Vagina (tissue), 2 donors: ENCODE results near the gene B4GALT5. TPM values are rescaled to one million over a fixed set of nuclear protein-coding genes. Genes with fewer than 3 reads are reported as not detected.
A peak's percentile ranks its signal among the peaks of the same experiment; 100 is the strongest.

Experiments used
- DNase-seq, 2 donors: peaks; one replicate each; pipeline ENCODE4 v3.0.0-alpha.2; 2017; ENCODE audit errors: extremely low spot score in 2 of 2
- H3K27ac ChIP-seq: fragments of 200-600 bp; sonication (generic); one replicate; pipeline ENCODE4 v1.5.1; 2019
- H3K27me3 ChIP-seq: fragments of 200-600 bp; sonication (generic); one replicate; pipeline ENCODE4 v1.5.1; 2019
- H3K36me3 ChIP-seq, 2 donors: fragments of 200-600 bp; sonication (generic); one replicate each; pipeline ENCODE4 v1.5.1; 2017 to 2019
- H3K4me1 ChIP-seq: fragments of 200-600 bp; sonication (generic); one replicate; pipeline ENCODE4 v1.5.1; 2019
- H3K4me3 ChIP-seq, 2 donors: fragments of 200-600 bp; sonication (generic); 1 replicate in 1 of 2; 2 replicates in 1 of 2; pipeline ENCODE4 v1.5.1; 2016 to 2019
- H3K9me3 ChIP-seq: fragments of 200-600 bp; sonication (generic); one replicate; pipeline ENCODE4 v1.5.1; 2019
- POLR2A ChIP-seq, 2 donors: fragments of 450-650 bp; IDR thresholded peaks; one replicate each; pipeline ENCODE4 v1.6.1; 2017; ENCODE audit warnings: antibody characterized with exemption in 2 of 2, mild to moderate bottlenecking in 2 of 2, moderate library complexity in 2 of 2
- POLR2AphosphoS5 ChIP-seq, 2 donors: sonication (generic); formaldehyde crosslinking; IDR thresholded peaks; one replicate each; pipeline ENCODE4 v1.9.0; 2017; ENCODE audit warnings: antibody characterized with exemption in 2 of 2, mild to moderate bottlenecking in 2 of 2, low read depth in 1 of 2; ENCODE audit not compliant: insufficient read depth in 1 of 2
- intact Hi-C: fragments of 100-400 bp; cut with DNase I; formaldehyde crosslinking; loops from one replicate; pipeline ENCODE4 v1.15.1; 2023
- total RNA-seq: library from RNA; depleted of rRNA; stranded (reverse); fragments of >200 nt; gene quantifications from one replicate; pipeline ENCODE4 v1.2.3, GENCODE V29; 2016
- TF ChIP-seq, protein P1 (sequence below), 3 experiments: fragments of 450-650 bp in 2 of 3; fragments of 200-600 bp in 1 of 3; sonication (generic) in 1 of 3; IDR thresholded peaks; one replicate each; pipeline ENCODE4 v1.5.1; 2017 to 2019; ENCODE audit warnings: antibody characterized with exemption in 3 of 3, mild to moderate bottlenecking in 2 of 3, moderate library complexity in 2 of 3

The B4GALT5 gene
- total RNA-seq, 1 donor from 2014 or later, result 17.9 TPM

DNA sequence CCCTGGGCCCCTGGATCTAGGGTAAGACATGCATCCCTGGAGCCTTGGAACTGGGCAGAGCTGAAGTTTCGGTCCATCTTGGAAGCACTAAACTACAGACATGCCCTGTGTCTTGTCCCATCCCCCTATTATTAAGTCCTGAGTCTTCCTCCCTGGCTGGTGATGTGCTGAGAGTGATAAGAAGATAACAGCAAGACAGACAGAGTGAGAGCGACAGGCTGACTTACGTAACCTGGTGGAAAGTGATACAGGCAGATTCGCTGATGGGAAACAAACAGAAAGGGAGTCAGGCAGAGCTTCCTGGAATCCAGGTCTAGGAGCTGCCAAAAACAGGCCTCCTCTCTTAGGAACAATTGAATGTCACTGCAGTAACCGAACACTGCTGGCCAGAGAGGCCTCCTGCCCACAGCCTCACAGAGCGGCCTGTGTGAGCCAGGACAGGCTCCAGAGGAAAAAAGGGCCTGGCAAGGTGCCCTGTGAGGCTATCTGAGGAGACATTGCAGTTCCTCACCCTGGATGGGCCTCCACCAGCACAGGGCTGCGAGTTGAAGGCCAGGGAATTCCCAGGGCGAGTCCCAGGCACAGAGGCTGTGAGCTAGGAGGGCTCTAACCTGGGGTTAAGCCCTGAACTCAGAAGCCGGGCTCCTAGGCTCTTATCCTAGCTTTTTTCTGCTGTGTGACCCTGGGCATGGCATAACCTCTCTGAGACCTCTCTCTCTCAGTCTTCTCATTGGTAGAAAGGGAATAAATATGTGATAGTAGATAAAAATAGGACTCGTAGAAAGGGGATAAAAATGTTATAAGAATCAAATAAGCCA lies 34.2 kb upstream of the B4GALT5 start:
- Histone ChIP-seq H3K36me3 (no peaks in the 10 kb centered on the region), H3K4me3 (no peak overlapping the region), H3K27me3 (no peaks in the 10 kb centered on the region), H3K9me3 (no peaks in the 10 kb centered on the region), H3K4me1 (peaks cover 18% of the 10 kb centered on the region), H3K27ac (peak overlapping the region; percentile 56)
- no peak for TF ChIP-seq POLR2A (IDR thresholded peaks at IDR 0.05)
- peak; percentile 9 to 65 for TF ChIP-seq POLR2AphosphoS5 (IDR thresholded peaks at IDR 0.05; ENCODE audit: insufficient read depth in 1 of 2, low read depth in 1 of 2)
- DNase-seq, result peak in 1 of 2 donors; percentile 93
- intact Hi-C loops, result no loop called here

DNA sequence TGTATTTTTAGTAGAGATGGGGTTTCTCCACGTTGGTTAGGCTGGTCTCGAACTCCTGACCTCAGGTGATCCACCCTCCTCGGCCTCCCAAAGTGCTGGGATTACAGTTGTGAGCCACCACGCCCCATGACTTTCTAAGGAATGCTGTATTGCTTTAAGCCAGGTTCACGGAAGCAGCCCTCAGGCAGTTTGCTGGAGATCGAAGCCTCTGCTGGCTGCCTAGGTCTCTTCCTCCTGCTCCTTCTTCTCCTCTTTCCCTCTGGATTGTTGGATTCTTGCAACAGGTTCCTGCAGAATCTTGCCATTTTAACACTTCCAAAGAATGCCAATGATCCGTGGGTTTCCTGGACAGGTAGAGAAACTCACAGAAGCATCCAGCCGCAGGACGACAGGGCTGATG lies 29.3 kb upstream of the B4GALT5 start:
- intact Hi-C loops, result no loop called here
- TF ChIP-seq, protein P1, sequence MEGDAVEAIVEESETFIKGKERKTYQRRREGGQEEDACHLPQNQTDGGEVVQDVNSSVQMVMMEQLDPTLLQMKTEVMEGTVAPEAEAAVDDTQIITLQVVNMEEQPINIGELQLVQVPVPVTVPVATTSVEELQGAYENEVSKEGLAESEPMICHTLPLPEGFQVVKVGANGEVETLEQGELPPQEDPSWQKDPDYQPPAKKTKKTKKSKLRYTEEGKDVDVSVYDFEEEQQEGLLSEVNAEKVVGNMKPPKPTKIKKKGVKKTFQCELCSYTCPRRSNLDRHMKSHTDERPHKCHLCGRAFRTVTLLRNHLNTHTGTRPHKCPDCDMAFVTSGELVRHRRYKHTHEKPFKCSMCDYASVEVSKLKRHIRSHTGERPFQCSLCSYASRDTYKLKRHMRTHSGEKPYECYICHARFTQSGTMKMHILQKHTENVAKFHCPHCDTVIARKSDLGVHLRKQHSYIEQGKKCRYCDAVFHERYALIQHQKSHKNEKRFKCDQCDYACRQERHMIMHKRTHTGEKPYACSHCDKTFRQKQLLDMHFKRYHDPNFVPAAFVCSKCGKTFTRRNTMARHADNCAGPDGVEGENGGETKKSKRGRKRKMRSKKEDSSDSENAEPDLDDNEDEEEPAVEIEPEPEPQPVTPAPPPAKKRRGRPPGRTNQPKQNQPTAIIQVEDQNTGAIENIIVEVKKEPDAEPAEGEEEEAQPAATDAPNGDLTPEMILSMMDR (IDR thresholded peaks at IDR 0.05), result no peak
- TF ChIP-seq POLR2AphosphoS5 (IDR thresholded peaks at IDR 0.05; ENCODE audit: insufficient read depth in 1 of 2, low read depth in 1 of 2) (no peak), POLR2A (IDR thresholded peaks at IDR 0.05) (no peak)
- no peak for DNase-seq

DNA sequence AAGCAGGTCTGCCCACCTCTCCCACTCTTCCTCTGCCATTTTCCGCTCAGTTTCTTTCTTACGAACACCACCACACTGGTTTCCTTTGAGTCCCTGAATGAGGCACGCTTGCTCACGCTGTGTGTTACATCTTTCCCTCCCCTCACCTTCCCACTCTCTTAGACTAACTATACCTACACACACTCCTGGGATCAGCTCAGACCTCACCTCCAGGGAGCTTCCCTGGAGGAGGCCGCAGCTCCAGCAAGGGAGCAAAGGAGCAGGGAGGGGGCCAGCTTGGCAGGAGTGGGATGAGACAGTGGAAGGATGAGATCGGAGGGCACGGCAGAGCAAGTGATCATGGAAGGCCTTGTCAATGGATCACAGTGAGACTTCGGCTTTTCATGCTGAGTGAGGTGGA lies 28.3 kb upstream of the B4GALT5 start:
- DNase-seq, result no peak
- no peak overlapping the region for H3K27ac ChIP-seq
- H3K36me3 ChIP-seq, result no peaks in the 10 kb centered on the region
- H3K27me3 ChIP-seq, result no peaks in the 10 kb centered on the region
- H3K9me3 ChIP-seq, result no peaks in the 10 kb centered on the region
- intact Hi-C loops, result no loop called here
- TF ChIP-seq, protein P1 (IDR thresholded peaks at IDR 0.05), result no peak
- TF ChIP-seq POLR2A (IDR thresholded peaks at IDR 0.05) (no peak), POLR2AphosphoS5 (IDR thresholded peaks at IDR 0.05; ENCODE audit: insufficient read depth in 1 of 2, low read depth in 1 of 2) (no peak)
- H3K4me1 ChIP-seq, result no peaks in the 10 kb centered on the region
- H3K4me3 ChIP-seq, result no peak overlapping the region

More for the DNA sequence above, 29.3 kb upstream of the B4GALT5 start:
- Histone ChIP-seq H3K4me3 (no peak overlapping the region), H3K27me3 (no peaks in the 10 kb centered on the region), H3K36me3 (no peaks in the 10 kb centered on the region), H3K4me1 (peaks cover 7% of the 10 kb centered on the region), H3K9me3 (no peaks in the 10 kb centered on the region), H3K27ac (no peak overlapping the region)

DNA sequence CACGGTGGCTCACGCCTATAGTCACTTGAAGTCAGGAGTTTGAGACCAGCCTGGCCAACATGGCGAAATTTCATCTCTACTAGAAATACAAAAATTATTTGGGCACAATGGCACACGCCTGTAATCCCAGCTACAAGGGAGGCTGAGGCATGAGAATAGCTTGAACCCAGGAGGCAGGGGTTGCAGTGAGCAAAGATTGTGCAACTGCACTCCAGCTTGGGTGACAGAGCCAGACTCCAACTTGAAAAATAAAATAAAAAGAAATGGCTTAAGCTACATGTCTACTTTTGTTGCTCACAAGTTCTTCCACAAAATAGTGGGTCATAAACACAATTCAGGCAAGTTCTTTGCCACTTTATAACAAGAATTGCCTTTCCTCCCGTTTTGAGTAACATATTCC lies 27.1 kb upstream of the B4GALT5 start:
- H3K36me3 ChIP-seq, result no peaks in the 10 kb centered on the region
- intact Hi-C loops, result no loop called here
- DNase-seq, result no peak

DNA sequence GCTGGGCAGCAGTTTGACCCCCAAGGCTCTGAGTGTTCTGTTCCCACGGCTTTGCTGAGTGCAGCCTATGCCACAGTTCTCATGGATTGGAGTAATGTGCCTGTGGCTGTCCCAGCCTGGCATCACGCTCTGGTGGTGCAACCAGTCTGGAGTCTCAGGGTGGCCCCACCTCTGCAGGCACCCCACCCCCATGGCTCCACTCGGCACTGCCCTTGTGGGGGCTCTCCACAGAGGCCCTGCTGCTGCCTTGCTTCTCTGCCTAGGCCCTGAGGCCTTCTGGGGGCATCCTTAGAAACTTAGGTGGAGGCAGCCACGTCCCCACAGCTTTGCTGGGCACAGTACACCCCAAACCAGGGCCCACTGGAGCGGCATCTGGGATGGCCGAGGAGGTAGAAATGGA lies 25.4 kb upstream of the B4GALT5 start:
- DNase-seq, result no peak
- Histone ChIP-seq H3K27me3 (no peaks in the 10 kb centered on the region), H3K27ac (no peak overlapping the region), H3K36me3 (no peaks in the 10 kb centered on the region), H3K4me1 (no peaks in the 10 kb centered on the region), H3K9me3 (no peaks in the 10 kb centered on the region), H3K4me3 (no peak overlapping the region)
- intact Hi-C loops, result no loop called here
- TF ChIP-seq, protein P1 (IDR thresholded peaks at IDR 0.05), result no peak
- TF ChIP-seq POLR2AphosphoS5 (IDR thresholded peaks at IDR 0.05; ENCODE audit: insufficient read depth in 1 of 2, low read depth in 1 of 2) (no peak), POLR2A (IDR thresholded peaks at IDR 0.05) (no peak)

More for the DNA sequence above, 27.1 kb upstream of the B4GALT5 start:
- H3K4me3 ChIP-seq, result no peak overlapping the region
- H3K27me3 ChIP-seq, result no peaks in the 10 kb centered on the region
- no peaks in the 10 kb centered on the region for H3K9me3 ChIP-seq
- no peaks in the 10 kb centered on the region for H3K4me1 ChIP-seq
- TF ChIP-seq, protein P1 (IDR thresholded peaks at IDR 0.05), result no peak
- no peak for TF ChIP-seq POLR2AphosphoS5 (IDR thresholded peaks at IDR 0.05; ENCODE audit: insufficient read depth in 1 of 2, low read depth in 1 of 2)
- no peak for TF ChIP-seq POLR2A (IDR thresholded peaks at IDR 0.05)
- no peak overlapping the region for H3K27ac ChIP-seq
